H9 (cell line): ENCODE data around the gene GTF3C1. TPM values are rescaled to one million over a fixed set of nuclear protein-coding genes. Genes with fewer than 3 reads are reported as not detected.
A peak's percentile ranks its signal among the peaks of the same experiment; 100 is the strongest.

Experiments used
- DNase-seq: peaks from one replicate; pipeline ENCODE4 v3.0.0-alpha.2; 2017
- H2AFZ ChIP-seq: one replicate; pipeline ENCODE4 v1.6.1; 2013; ENCODE audit warnings: mild to moderate bottlenecking, low read length, control low read depth, moderate library complexity
- H2AK5ac ChIP-seq: 2 replicates; pipeline ENCODE4 v1.6.1; 2013; ENCODE audit warnings: low read length, control low read depth, mixed read lengths; ENCODE audit not compliant: insufficient read length
- H2BK120ac ChIP-seq: one replicate; pipeline ENCODE4 v1.6.1; 2013; ENCODE audit warnings: low read depth, mild to moderate bottlenecking, low read length, control low read depth, inconsistent platforms; ENCODE audit not compliant: poor library complexity, severe bottlenecking
- H2BK12ac ChIP-seq: 2 replicates; pipeline ENCODE4 v1.6.1; 2013; ENCODE audit warnings: low read length, control low read depth, mixed read lengths, low read depth; ENCODE audit not compliant: insufficient read length
- H2BK15ac ChIP-seq: 2 replicates; pipeline ENCODE4 v1.6.1; 2013; ENCODE audit warnings: low read depth, low read length, control low read depth
- H2BK20ac ChIP-seq: one replicate; pipeline ENCODE4 v1.6.1; 2013; ENCODE audit warnings: low read depth, mild to moderate bottlenecking, low read length, control low read depth, inconsistent platforms; ENCODE audit not compliant: poor library complexity, severe bottlenecking
- H2BK5ac ChIP-seq: 2 replicates; pipeline ENCODE4 v1.6.1; 2013; ENCODE audit warnings: low read length, control low read depth, mixed read lengths; ENCODE audit not compliant: insufficient read length
- H3K14ac ChIP-seq: 2 replicates; pipeline ENCODE4 v1.6.1; 2013; ENCODE audit warnings: low read length, control low read depth; ENCODE audit not compliant: insufficient read depth
- H3K18ac ChIP-seq: 2 replicates; pipeline ENCODE4 v1.6.1; 2013; ENCODE audit warnings: low read depth, mild to moderate bottlenecking, mixed read lengths, low read length, control low read depth; ENCODE audit not compliant: insufficient read length
- H3K23ac ChIP-seq: 2 replicates; pipeline ENCODE4 v1.6.1; 2013; ENCODE audit warnings: low read length, control low read depth, mixed read lengths, low read depth; ENCODE audit not compliant: insufficient read length
- H3K23me2 ChIP-seq: 2 replicates; pipeline ENCODE4 v1.6.1; 2013; ENCODE audit warnings: low read depth, mild to moderate bottlenecking, mixed read lengths, low read length, control low read depth; ENCODE audit not compliant: insufficient read length, poor library complexity, severe bottlenecking
- H3K27ac ChIP-seq: 2 replicates; pipeline ENCODE4 v1.5.1; 2013; ENCODE audit warnings: low read length, control low read depth, mixed read lengths, low read depth; ENCODE audit not compliant: insufficient read length
- H3K27me3 ChIP-seq: 2 replicates; pipeline ENCODE4 v1.6.1; 2013; ENCODE audit warnings: low read length, control low read depth, inconsistent platforms; ENCODE audit not compliant: insufficient read depth
- H3K4ac ChIP-seq: 2 replicates; pipeline ENCODE4 v1.6.1; 2013; ENCODE audit warnings: low read depth, mild to moderate bottlenecking, control low read depth, inconsistent platforms, low read length, moderate library complexity
- H3K4me1 ChIP-seq: 2 replicates; pipeline ENCODE4 v1.6.1; 2013; ENCODE audit warnings: low read length, control low read depth, inconsistent platforms; ENCODE audit not compliant: insufficient read depth
- H3K4me2 ChIP-seq: 2 replicates; pipeline ENCODE4 v1.6.1; 2013; ENCODE audit warnings: low read length, control low read depth, mixed read lengths; ENCODE audit not compliant: insufficient read length, insufficient read depth
- H3K56ac ChIP-seq: 2 replicates; pipeline ENCODE4 v1.6.1; 2013; ENCODE audit warnings: low read depth, mild to moderate bottlenecking, mixed read lengths, low read length, control low read depth; ENCODE audit not compliant: insufficient read length
- H3K79me1 ChIP-seq: 2 replicates; pipeline ENCODE4 v1.6.1; 2013; ENCODE audit warnings: low read depth, mild to moderate bottlenecking, moderate library complexity, low read length, control low read depth, inconsistent platforms; ENCODE audit not compliant: insufficient read depth, poor library complexity, severe bottlenecking
- H3K79me2 ChIP-seq: 2 replicates; pipeline ENCODE4 v1.6.1; 2013; ENCODE audit warnings: low read length, control low read depth, inconsistent platforms; ENCODE audit not compliant: insufficient read depth
- H3K9ac ChIP-seq: 2 replicates; pipeline ENCODE4 v1.6.1; 2013; ENCODE audit warnings: low read length, control low read depth, mixed read lengths; ENCODE audit not compliant: insufficient read length; ENCODE audit errors: extremely low read depth
- H3K9me3 ChIP-seq: one replicate; pipeline ENCODE4 v1.6.1; 2013; ENCODE audit warnings: low read depth, low read length, inconsistent platforms; ENCODE audit not compliant: control insufficient read depth
- H3T11ph ChIP-seq: one replicate; pipeline ENCODE4 v1.6.1; 2013; ENCODE audit warnings: mild to moderate bottlenecking, low read length, control low read depth, inconsistent platforms
- H4K20me1 ChIP-seq: one replicate; pipeline ENCODE4 v1.6.1; 2013; ENCODE audit not compliant: control insufficient read depth, insufficient read length, insufficient read depth
- H4K5ac ChIP-seq: 2 replicates; pipeline ENCODE4 v1.6.1; 2013; ENCODE audit warnings: low read depth, mild to moderate bottlenecking, mixed read lengths, low read length, control low read depth; ENCODE audit not compliant: insufficient read length
- H4K8ac ChIP-seq: replicated peaks from 2 replicates; pipeline ENCODE4 v1.6.1; 2013; ENCODE audit warnings: low read length, control low read depth, mixed read lengths, low read depth; ENCODE audit not compliant: insufficient read length
- H4K91ac ChIP-seq: 2 replicates; pipeline ENCODE4 v1.6.1; 2013; ENCODE audit warnings: low read depth, mild to moderate bottlenecking, moderate library complexity, mixed read lengths, low read length, control low read depth; ENCODE audit not compliant: insufficient read length
- H3K27ac Mint-ChIP-seq, 3 experiments: 2 replicates in 2 of 3; 3 replicates in 1 of 3; pipeline ENCODE4 v1.8.0; 2020 to 2021; ENCODE audit warnings: mixed read lengths in 3 of 3, mild to moderate bottlenecking in 1 of 3, moderate library complexity in 1 of 3
- H3K27me3 Mint-ChIP-seq: 2 replicates; pipeline ENCODE4 v1.8.0; 2021; ENCODE audit warnings: low read depth, mild to moderate bottlenecking, moderate library complexity, mixed read lengths
- H3K36me3 Mint-ChIP-seq, 3 experiments: 2 replicates in 2 of 3; 3 replicates in 1 of 3; pipeline ENCODE4 v1.8.0; 2020 to 2021; ENCODE audit warnings: low read depth in 3 of 3, mixed read lengths in 3 of 3; ENCODE audit not compliant: insufficient read depth in 1 of 3
- H3K4me1 Mint-ChIP-seq, 2 experiments: 2 replicates each; pipeline ENCODE4 v1.8.0; 2020; ENCODE audit warnings: mixed read lengths in 2 of 2
- H3K4me3 Mint-ChIP-seq, 2 experiments: 2 replicates in 1 of 2; 3 replicates in 1 of 2; pipeline ENCODE4 v1.8.0; 2020 to 2021; ENCODE audit warnings: mild to moderate bottlenecking in 2 of 2, mixed read lengths in 2 of 2, moderate library complexity in 1 of 2
- H3K9me3 Mint-ChIP-seq, 2 experiments: 2 replicates in 1 of 2; 3 replicates in 1 of 2; pipeline ENCODE4 v1.8.0; 2020; ENCODE audit warnings: mild to moderate bottlenecking in 2 of 2, mixed read lengths in 2 of 2, moderate library complexity in 1 of 2
- CTCF ChIP-seq: fragments of 200-600 bp; sonication (generic); conservative IDR thresholded peaks from 3 replicates; pipeline ENCODE4 v1.8.0; 2021; ENCODE audit warnings: antibody characterized with exemption, mild to moderate bottlenecking
- WGBS: extraction: QIAGEN DNeasy Blood & Tissue Kit; methylation state at CpG from one replicate; pipeline ENCODE4 v1.1.7; 2013; ENCODE audit warnings: missing lambda C conversion rate, low lambda C conversion rate, mixed read lengths; ENCODE audit not compliant: insufficient read length; ENCODE audit errors: extremely low coverage; 5-methylcytosine and 5-hydroxymethylcytosine counted together
- total RNA-seq: library from RNA; stranded (reverse); gene quantifications from 2 replicates; pipeline ENCODE4 v1.2.1, GENCODE V29; 2021

The GTF3C1 gene
- total RNA-seq, 1 experiment from 2014 or later = 113 TPM

- no peaks in the 10 kb centered on the region for H3K23me2 ChIP-seq
- H2BK15ac ChIP-seq = no peak overlapping the region
- no peak for TF ChIP-seq CTCF
- no peak overlapping the region for H3K14ac ChIP-seq
- H3K27ac ChIP-seq = no peak overlapping the region
- no peaks in the 10 kb centered on the region for H3K9me3 Mint-ChIP-seq
- no peak overlapping the region for H3T11ph ChIP-seq
- H3K4me1 Mint-ChIP-seq = no peaks in the 10 kb centered on the region
- H3K27me3 ChIP-seq = no peaks in the 10 kb centered on the region
- DNase-seq = no peak
- no peak overlapping the region for H3K4me2 ChIP-seq
- H3K4me1 ChIP-seq = no peaks in the 10 kb centered on the region
- H3K18ac ChIP-seq = no peak overlapping the region
- H4K20me1 ChIP-seq = no peaks in the 10 kb centered on the region
- no peak overlapping the region for H2BK120ac ChIP-seq
- no peaks in the 10 kb centered on the region for H3K9me3 ChIP-seq
- no peak overlapping the region for H2BK5ac ChIP-seq
- no peaks in the 10 kb centered on the region for H3K79me2 ChIP-seq
- no CpG with 5 or more reads among the region's 7 CpGs for WGBS
- H2AK5ac ChIP-seq = no peak overlapping the region
- H3K27ac Mint-ChIP-seq = peak overlapping the region in 1 of 3 experiments; percentile 34; a peak in 1 of 7 replicates
- no peak overlapping the region for H3K4me3 Mint-ChIP-seq
- no peak overlapping the region for H4K8ac ChIP-seq
- no peak overlapping the region for H2BK12ac ChIP-seq
- H3K56ac ChIP-seq = no peak overlapping the region
- H2AFZ ChIP-seq = no peak overlapping the region
- no peak overlapping the region for H3K23ac ChIP-seq
- H2BK20ac ChIP-seq = no peak overlapping the region
- no peak overlapping the region for H3K9ac ChIP-seq
- no peaks in the 10 kb centered on the region for H3K79me1 ChIP-seq
- H3K36me3 Mint-ChIP-seq = peaks cover 49 to 93% (median 91%) of the 10 kb centered on the region in 3 experiments
- no peak overlapping the region for H3K4ac ChIP-seq
- H3K27me3 Mint-ChIP-seq = no peaks in the 10 kb centered on the region
- no peak overlapping the region for H4K5ac ChIP-seq
- no peak overlapping the region for H4K91ac ChIP-seq
Measured at GRCh38 chr16:27489906-27490305, 59.8 kb downstream of the GTF3C1 start.
